KOPT-K1 (cell line): ENCODE results near the gene ZNF677.
A peak's percentile ranks its signal among the peaks of the same experiment; 100 is the strongest.
"Not testable (repeated sequence)": the region's sequence is repeated elsewhere in the genome, so short reads cannot be mapped to it uniquely, and the experiment has no call there.

Experiments
- H3K27ac ChIP-seq: fragments of 200-600 bp; sonication (generic); 2 replicates; pipeline ENCODE4 v1.5.1; 2016; ENCODE audit warnings: antibody characterized with exemption, mild to moderate bottlenecking, low read depth, low read length; ENCODE audit not compliant: poor library complexity, severe bottlenecking
- H3K36me3 ChIP-seq: fragments of 200-600 bp; sonication (generic); 2 replicates; pipeline ENCODE4 v1.5.1; 2017; ENCODE audit warnings: antibody characterized with exemption, mild to moderate bottlenecking, low read length, moderate library complexity; ENCODE audit not compliant: insufficient read depth
- H3K9me3 ChIP-seq: fragments of 200-600 bp; sonication (generic); 2 replicates; pipeline ENCODE4 v1.5.1; 2017; ENCODE audit warnings: antibody characterized with exemption, low read length, mild to moderate bottlenecking; ENCODE audit not compliant: insufficient read depth, poor library complexity, severe bottlenecking

The ZNF677 gene

GRCh38 chr19:53222716-53223115 is 32.0 kb downstream of the ZNF677 start:
- H3K36me3 ChIP-seq, result not testable (repeated sequence)
- peaks cover 61% of the 10 kb centered on the region for H3K9me3 ChIP-seq

GRCh38 chr19:53212703-53213320 is 41.9 kb downstream of the ZNF677 start:
- no peak overlapping the region for H3K27ac ChIP-seq
- H3K9me3 ChIP-seq, result peaks cover 99% of the 10 kb centered on the region
- H3K36me3 ChIP-seq, result peaks cover 32% of the 10 kb centered on the region

More at GRCh38 chr19:53222716-53223115, 32.0 kb downstream of the ZNF677 start:
- not testable (repeated sequence) for H3K27ac ChIP-seq

GRCh38 chr19:53211554-53211953 is 43.1 kb downstream of the ZNF677 start:
- Histone ChIP-seq H3K36me3 (peaks cover 32% of the 10 kb centered on the region), H3K9me3 (peaks cover 98% of the 10 kb centered on the region)
- not testable (repeated sequence) for H3K27ac ChIP-seq

- peaks cover 19% of the 10 kb centered on the region; the same call in 1 of the 2 replicates for H3K36me3 ChIP-seq
- peak overlapping the region; percentile 74 for H3K27ac ChIP-seq
- peaks cover 43% of the 10 kb centered on the region for H3K9me3 ChIP-seq
Measured at GRCh38 chr19:53196777-53197396, 57.8 kb downstream of the ZNF677 start.

GRCh38 chr19:53195265-53195903 is 59.3 kb downstream of the ZNF677 start:
- Histone ChIP-seq H3K9me3 (peaks cover 30% of the 10 kb centered on the region), H3K27ac (no peak overlapping the region), H3K36me3 (peaks cover 18% of the 10 kb centered on the region; the same call in 1 of the 2 replicates)

GRCh38 chr19:53193535-53194222 is 61.0 kb downstream of the ZNF677 start:
- Histone ChIP-seq H3K27ac (no peak overlapping the region), H3K9me3 (peaks cover 17% of the 10 kb centered on the region), H3K36me3 (peaks cover 14% of the 10 kb centered on the region; the same call in 1 of the 2 replicates)

- Histone ChIP-seq H3K9me3 (peaks cover 11% of the 10 kb centered on the region), H3K27ac (peak within 1 kb of the TSS; percentile 91), H3K36me3 (peaks cover 14% of the 10 kb centered on the region; the same call in 1 of the 2 replicates)
Measured at GRCh38 chr19:53192771-53193534, 61.7 kb downstream of the ZNF677 start, which contains the start of gene ZNF665. TSS of gene ZNF665 (minus strand) at chr19:53193358. CDS start at chr19:53182898, 10,460 bp downstream.

- peaks cover 6% of the 10 kb centered on the region for H3K9me3 ChIP-seq
- peaks cover 14% of the 10 kb centered on the region; the same call in 1 of the 2 replicates for H3K36me3 ChIP-seq
- H3K27ac ChIP-seq, result no peak overlapping the region
Measured at GRCh38 chr19:53190253-53190652, 64.4 kb downstream of the ZNF677 start.

- peaks cover 14% of the 10 kb centered on the region; the same call in 1 of the 2 replicates for H3K36me3 ChIP-seq
- H3K9me3 ChIP-seq, H3K27ac ChIP-seq: not testable (repeated sequence)
Measured at GRCh38 chr19:53189691-53190198, 64.9 kb downstream of the ZNF677 start.
